HUDEP-2 (cell line): ENCODE measurements around the gene JADE2.

Source experiments
- DNase-seq, 76 experiments: peaks; one replicate each; lab custom pipeline; 2025; ENCODE audit not compliant: unreplicated experiment in 76 of 76; lab: John Stamatoyannopoulos, UW

Gene JADE2

GRCh38 chr5:134527156-134527960, 1.9 kb downstream of the JADE2 start:
- peak in 48 of 76 experiments; percentile 20 to 75 (median 51) for DNase-seq

- no peak for DNase-seq
These were observed 2.5 kb downstream of the JADE2 start for GRCh38 chr5:134527961-134528424.

- no peak for DNase-seq
These were observed 3.1 kb downstream of the JADE2 start for GRCh38 chr5:134528556-134528955.

- DNase-seq = no peak
These were observed 4.0 kb downstream of the JADE2 start for GRCh38 chr5:134529460-134529859.

GRCh38 chr5:134530301-134531077, 5.0 kb downstream of the JADE2 start:
- DNase-seq = no peak

GRCh38 chr5:134533115-134533815, 7.8 kb downstream of the JADE2 start:
- no peak for DNase-seq

GRCh38 chr5:134534058-134534725, 8.7 kb downstream of the JADE2 start:
- DNase-seq = no peak

GRCh38 chr5:134534726-134535110, 9.2 kb downstream of the JADE2 start:
- no peak for DNase-seq

GRCh38 chr5:134536876-134537275, 11.4 kb downstream of the JADE2 start:
- no peak for DNase-seq

GRCh38 chr5:134537297-134537696, 11.8 kb downstream of the JADE2 start:
- no peak for DNase-seq

- peak in 10 of 76 experiments; percentile 5 to 26 (median 16) for DNase-seq
These were observed 12.8 kb downstream of the JADE2 start for GRCh38 chr5:134538296-134538695.

- DNase-seq = no peak
These were observed 14.3 kb downstream of the JADE2 start for GRCh38 chr5:134539732-134540131.

- DNase-seq = no peak
These were observed 15.6 kb downstream of the JADE2 start for GRCh38 chr5:134540747-134541733.

GRCh38 chr5:134541736-134542376, 16.4 kb downstream of the JADE2 start:
- peak in 17 of 76 experiments; percentile 5 to 42 (median 13) for DNase-seq

- DNase-seq = no peak
These were observed 18.5 kb downstream of the JADE2 start for GRCh38 chr5:134543820-134544614.

GRCh38 chr5:134545070-134545868, 19.8 kb downstream of the JADE2 start:
- DNase-seq = no peak

GRCh38 chr5:134547066-134547465, 21.6 kb downstream of the JADE2 start:
- no peak for DNase-seq
